ENCODE data around the gene NOSTRIN. TPM values are rescaled to one million over a fixed set of nuclear protein-coding genes. Genes with fewer than 3 reads are reported as not detected.

NOSTRIN gene
- total RNA-seq, 1 experiment from 2014 or later: not detected

DNA sequence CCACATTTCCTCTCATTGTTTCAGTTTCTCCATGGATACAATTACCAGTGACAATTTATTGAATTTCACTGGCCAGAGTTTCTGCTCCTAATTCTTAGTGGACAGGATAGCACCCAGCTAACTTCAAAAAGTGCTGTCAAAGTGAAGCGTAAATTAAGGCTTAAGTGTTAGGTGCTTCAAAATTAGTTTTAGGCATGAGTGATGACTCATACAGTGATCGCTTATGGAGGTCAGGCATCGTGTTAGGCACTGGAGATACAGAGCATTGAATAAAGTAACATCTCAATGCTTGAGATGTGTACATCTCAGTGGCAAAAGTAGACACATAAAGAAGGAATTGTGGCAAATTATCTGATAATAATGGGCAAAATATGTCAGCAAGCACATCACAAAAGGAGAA, 40.8 kb downstream of the NOSTRIN start:
- no peak overlapping the region for H3K9ac ChIP-seq (ENCODE audit: extremely low read depth, insufficient read length, low read length)
- no peak overlapping the region for H3K27ac ChIP-seq (ENCODE audit: insufficient read length, low read depth, low read length)
- no peak overlapping the region for H2BK120ac ChIP-seq (ENCODE audit: low read depth, low read length, poor library complexity, severe bottlenecking)
- Mint-ChIP-seq H3K4me3 (no peak overlapping the region), H3K27me3 (ENCODE audit: low read depth) (no peaks in the 10 kb centered on the region), H3K9me3 (no peaks in the 10 kb centered on the region), H3K27ac (no peak overlapping the region), H3K4me1 (peaks cover 11% of the 10 kb centered on the region in 2 experiments), H3K36me3 (ENCODE audit: insufficient read depth in 1 of 3, low read depth in 3 of 3) (no peaks in the 10 kb centered on the region)
- no peak overlapping the region for H4K8ac ChIP-seq (replicated peaks; ENCODE audit: insufficient read length, low read depth, low read length)
- no peak overlapping the region for H2BK20ac ChIP-seq (ENCODE audit: low read depth, low read length, poor library complexity, severe bottlenecking)
- H2BK12ac ChIP-seq (ENCODE audit: insufficient read length, low read depth, low read length): no peak overlapping the region
- no peak overlapping the region for H3K23ac ChIP-seq (ENCODE audit: insufficient read length, low read depth, low read length)
- no peak overlapping the region for H2BK5ac ChIP-seq (ENCODE audit: insufficient read length, low read length)
- H2AFZ ChIP-seq (ENCODE audit: low read length): no peak overlapping the region
- TF ChIP-seq, protein P1, sequence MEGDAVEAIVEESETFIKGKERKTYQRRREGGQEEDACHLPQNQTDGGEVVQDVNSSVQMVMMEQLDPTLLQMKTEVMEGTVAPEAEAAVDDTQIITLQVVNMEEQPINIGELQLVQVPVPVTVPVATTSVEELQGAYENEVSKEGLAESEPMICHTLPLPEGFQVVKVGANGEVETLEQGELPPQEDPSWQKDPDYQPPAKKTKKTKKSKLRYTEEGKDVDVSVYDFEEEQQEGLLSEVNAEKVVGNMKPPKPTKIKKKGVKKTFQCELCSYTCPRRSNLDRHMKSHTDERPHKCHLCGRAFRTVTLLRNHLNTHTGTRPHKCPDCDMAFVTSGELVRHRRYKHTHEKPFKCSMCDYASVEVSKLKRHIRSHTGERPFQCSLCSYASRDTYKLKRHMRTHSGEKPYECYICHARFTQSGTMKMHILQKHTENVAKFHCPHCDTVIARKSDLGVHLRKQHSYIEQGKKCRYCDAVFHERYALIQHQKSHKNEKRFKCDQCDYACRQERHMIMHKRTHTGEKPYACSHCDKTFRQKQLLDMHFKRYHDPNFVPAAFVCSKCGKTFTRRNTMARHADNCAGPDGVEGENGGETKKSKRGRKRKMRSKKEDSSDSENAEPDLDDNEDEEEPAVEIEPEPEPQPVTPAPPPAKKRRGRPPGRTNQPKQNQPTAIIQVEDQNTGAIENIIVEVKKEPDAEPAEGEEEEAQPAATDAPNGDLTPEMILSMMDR (conservative IDR thresholded peaks at IDR 0.05): no peak
- H3K18ac ChIP-seq (ENCODE audit: insufficient read length, low read depth, low read length): no peak overlapping the region
- H3K4me2 ChIP-seq (ENCODE audit: insufficient read depth, insufficient read length, low read length): no peak overlapping the region
- H3K4ac ChIP-seq (ENCODE audit: low read depth, low read length): no peak overlapping the region
- no peaks in the 10 kb centered on the region for H3K79me2 ChIP-seq (ENCODE audit: insufficient read depth, low read length)
- no peak overlapping the region for H2BK15ac ChIP-seq (ENCODE audit: low read depth, low read length)
- H3T11ph ChIP-seq (ENCODE audit: low read length): no peak overlapping the region
- H4K91ac ChIP-seq (ENCODE audit: insufficient read length, low read depth, low read length): no peak overlapping the region
- H3K14ac ChIP-seq (ENCODE audit: insufficient read depth, low read length): no peak overlapping the region
- no peak for DNase-seq
- no peaks in the 10 kb centered on the region for H3K79me1 ChIP-seq (ENCODE audit: insufficient read depth, low read depth, low read length, poor library complexity, severe bottlenecking)
- no peak overlapping the region for H2AK5ac ChIP-seq (ENCODE audit: insufficient read length, low read length)
- no peaks in the 10 kb centered on the region for H4K20me1 ChIP-seq (ENCODE audit: control insufficient read depth, insufficient read depth, insufficient read length)
- WGBS (ENCODE audit: extremely low coverage, insufficient read length, low lambda C conversion rate): no CpG with 5 or more reads among the region's 3 CpGs
- no peaks in the 10 kb centered on the region for H3K23me2 ChIP-seq (ENCODE audit: insufficient read length, low read depth, low read length, poor library complexity, severe bottlenecking)
- no peak overlapping the region for H3K56ac ChIP-seq (ENCODE audit: insufficient read length, low read depth, low read length)
- no peak overlapping the region for H4K5ac ChIP-seq (ENCODE audit: insufficient read length, low read depth, low read length)
- H3K27me3 ChIP-seq (ENCODE audit: insufficient read depth, low read length): no peaks in the 10 kb centered on the region
- no peaks in the 10 kb centered on the region for H3K9me3 ChIP-seq (ENCODE audit: control insufficient read depth, low read depth, low read length)
- no peaks in the 10 kb centered on the region; the same call in 1 of the 2 replicates for H3K4me1 ChIP-seq (ENCODE audit: insufficient read depth, low read length)

All from H9 (cell line).